Subcutaneous abdominal adipose tissue (tissue), 5 donors: Measurements from ENCODE around the gene TKTL1.

ENCODE experiments used
- H3K27ac ChIP-seq: one replicate; pipeline ENCODE4 v1.7.0; 2013; ENCODE audit warnings: low read depth, mild to moderate bottlenecking, inconsistent platforms, low read length, moderate library complexity
- H3K27me3 ChIP-seq, 5 donors: one replicate each; pipeline ENCODE4 v1.7.0; 2013; ENCODE audit warnings: low read length in 5 of 5, inconsistent platforms in 1 of 5; ENCODE audit not compliant: control insufficient read depth in 5 of 5, insufficient read depth in 4 of 5
- H3K36me3 ChIP-seq, 5 donors: one replicate each; pipeline ENCODE4 v1.7.0; 2013; ENCODE audit warnings: low read length in 5 of 5; ENCODE audit not compliant: control insufficient read depth in 5 of 5, insufficient read depth in 5 of 5
- H3K4me1 ChIP-seq, 5 donors: one replicate each; pipeline ENCODE4 v1.7.0; 2013; ENCODE audit warnings: low read length in 5 of 5, mild to moderate bottlenecking in 3 of 5, moderate library complexity in 1 of 5; ENCODE audit not compliant: control insufficient read depth in 5 of 5, insufficient read depth in 5 of 5
- H3K4me3 ChIP-seq, 5 donors: one replicate each; pipeline ENCODE4 v1.7.0; 2013; ENCODE audit warnings: low read length in 5 of 5, low read depth in 1 of 5
- H3K9ac ChIP-seq, 5 donors: one replicate each; pipeline ENCODE4 v1.7.0; 2013; ENCODE audit warnings: low read length in 5 of 5, mild to moderate bottlenecking in 4 of 5, moderate library complexity in 3 of 5
- H3K9me3 ChIP-seq, 5 donors: one replicate each; pipeline ENCODE4 v1.7.0; 2013; ENCODE audit warnings: low read length in 5 of 5; ENCODE audit not compliant: control insufficient read depth in 5 of 5
- donor health status: healthy.
- donor health status: healthy.
- donor health status: healthy.
- donor health status: healthy.
- donor health status: healthy.

TKTL1 gene

GRCh38 chrX:154351183-154352011, 55.8 kb downstream of the TKTL1 start:
- Histone ChIP-seq H3K27ac (no peak overlapping the region), H3K4me3 (no peak overlapping the region), H3K9me3 (no peaks in the 10 kb centered on the region), H3K27me3 (peaks cover 0 to 6% (median 0%) of the 10 kb centered on the region in 5 donors), H3K36me3 (peaks cover 0 to 83% (median 77%) of the 10 kb centered on the region in 5 donors), H3K4me1 (peaks cover 0 to 6% (median 5%) of the 10 kb centered on the region in 5 donors), H3K9ac (no peak overlapping the region)

- no peak overlapping the region for H3K27ac ChIP-seq
- no peak overlapping the region for H3K9ac ChIP-seq
- peaks cover 0 to 6% (median 0%) of the 10 kb centered on the region in 5 donors for H3K27me3 ChIP-seq
- peaks cover 0 to 6% (median 5%) of the 10 kb centered on the region in 5 donors for H3K4me1 ChIP-seq
- H3K36me3 ChIP-seq = peaks cover 0 to 89% (median 83%) of the 10 kb centered on the region in 5 donors
- no peak overlapping the region for H3K4me3 ChIP-seq
- H3K9me3 ChIP-seq = no peaks in the 10 kb centered on the region
These were observed 56.4 kb downstream of the TKTL1 start for GRCh38 chrX:154352012-154352401.

- Histone ChIP-seq H3K4me3 (no peak overlapping the region), H3K27me3 (peaks cover 0 to 6% (median 0%) of the 10 kb centered on the region in 5 donors), H3K9ac (no peak overlapping the region), H3K36me3 (peaks cover 0 to 94% (median 87%) of the 10 kb centered on the region in 5 donors), H3K4me1 (peaks cover 0 to 2% (median 2%) of the 10 kb centered on the region in 5 donors), H3K9me3 (peaks cover 0 to 3% (median 0%) of the 10 kb centered on the region in 5 donors), H3K27ac (no peak overlapping the region)
These were observed 56.9 kb downstream of the TKTL1 start for GRCh38 chrX:154352466-154352865.

DNA sequence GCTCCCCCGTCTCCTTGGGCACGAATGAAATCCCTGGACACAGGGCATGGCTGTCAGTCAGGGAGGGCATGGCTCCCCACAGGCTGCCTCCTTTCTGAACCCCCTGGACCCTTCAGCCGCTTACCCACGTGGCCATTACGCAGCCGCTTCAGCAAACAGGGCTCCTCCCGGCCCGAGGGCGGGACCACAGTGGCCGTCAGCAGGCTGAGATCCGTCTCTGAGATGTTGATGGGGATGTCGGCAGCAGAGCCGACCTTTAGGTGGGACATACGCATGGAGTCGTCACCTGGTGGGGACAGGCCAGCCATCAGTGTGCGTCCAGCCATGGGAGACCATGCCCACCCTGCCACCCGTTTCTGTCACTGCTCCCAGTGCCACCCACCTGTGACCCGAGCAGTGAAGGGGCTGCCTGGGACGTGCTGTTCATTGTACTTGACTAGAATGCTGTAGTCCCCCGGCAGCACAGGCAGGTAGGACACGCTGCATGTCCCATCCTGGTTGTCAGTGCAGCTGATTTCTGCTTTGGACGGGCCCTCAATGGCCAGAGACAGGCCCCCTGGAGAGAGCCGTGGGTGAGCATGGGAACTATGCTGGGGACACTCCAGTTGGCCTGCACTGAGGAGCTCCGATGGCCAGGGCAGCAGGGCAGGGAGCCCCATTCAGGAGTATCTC, 57.7 kb downstream of the TKTL1 start:
- Histone ChIP-seq H3K36me3 (peaks cover 0 to 100% (median 96%) of the 10 kb centered on the region in 5 donors), H3K9ac (no peak overlapping the region), H3K9me3 (peaks cover 0 to 5% (median 0%) of the 10 kb centered on the region in 5 donors), H3K4me1 (peaks cover 0 to 2% (median 0%) of the 10 kb centered on the region in 5 donors), H3K4me3 (no peak overlapping the region), H3K27me3 (peaks cover 0 to 6% (median 3%) of the 10 kb centered on the region in 5 donors), H3K27ac (no peak overlapping the region)

- H3K36me3 ChIP-seq = peaks cover 0 to 100% (median 99%) of the 10 kb centered on the region in 5 donors
- H3K4me1 ChIP-seq = no peaks in the 10 kb centered on the region
- H3K9me3 ChIP-seq = peaks cover 0 to 6% (median 0%) of the 10 kb centered on the region in 5 donors
- peaks cover 0 to 9% (median 5%) of the 10 kb centered on the region in 5 donors for H3K27me3 ChIP-seq
- no peak overlapping the region for H3K9ac ChIP-seq
- no peak overlapping the region for H3K4me3 ChIP-seq
- no peak overlapping the region for H3K27ac ChIP-seq
These were observed 58.4 kb downstream of the TKTL1 start for GRCh38 chrX:154354013-154354412.

DNA sequence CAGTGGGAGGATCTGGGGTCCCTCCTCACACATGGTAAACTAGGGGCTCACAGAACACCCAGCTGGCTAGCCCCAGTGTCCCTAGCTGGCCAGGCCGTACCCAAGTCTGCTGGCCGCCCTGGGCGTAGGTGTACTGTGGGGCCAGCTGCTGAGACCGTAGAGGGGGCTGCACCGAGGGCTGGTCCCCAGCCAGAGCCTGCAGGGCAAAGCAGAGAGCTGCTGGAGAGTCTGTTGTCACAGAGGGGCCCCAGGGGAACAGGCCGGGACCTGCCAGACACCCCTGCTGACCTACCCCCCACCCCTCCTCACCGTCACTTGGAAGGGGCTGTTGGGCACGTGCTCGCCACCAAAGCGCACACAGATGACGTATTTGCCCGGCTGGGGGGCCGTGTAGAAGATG, 58.9 kb downstream of the TKTL1 start:
- Histone ChIP-seq H3K27me3 (peaks cover 0 to 9% (median 5%) of the 10 kb centered on the region in 5 donors), H3K4me1 (no peaks in the 10 kb centered on the region), H3K4me3 (no peak overlapping the region), H3K36me3 (peaks cover 0 to 100% (median 99%) of the 10 kb centered on the region in 5 donors), H3K27ac (no peak overlapping the region), H3K9me3 (peaks cover 0 to 8% (median 0%) of the 10 kb centered on the region in 5 donors), H3K9ac (no peak overlapping the region)

GRCh38 chrX:154355094-154355775, 59.6 kb downstream of the TKTL1 start:
- Histone ChIP-seq H3K9ac (no peak overlapping the region), H3K27me3 (peaks cover 0 to 9% (median 5%) of the 10 kb centered on the region in 5 donors), H3K4me1 (no peaks in the 10 kb centered on the region), H3K4me3 (no peak overlapping the region), H3K36me3 (peaks cover 0 to 100% (median 99%) of the 10 kb centered on the region in 5 donors), H3K27ac (no peak overlapping the region), H3K9me3 (peaks cover 0 to 8% (median 0%) of the 10 kb centered on the region in 5 donors)

- H3K4me1 ChIP-seq = no peaks in the 10 kb centered on the region
- H3K36me3 ChIP-seq = peaks cover 0 to 100% (median 98%) of the 10 kb centered on the region in 5 donors
These were observed 60.2 kb downstream of the TKTL1 start for GRCh38 chrX:154355776-154356140.

GRCh38 chrX:154356596-154356995, 61.0 kb downstream of the TKTL1 start:
- H3K4me3 ChIP-seq = no peak overlapping the region
- peaks cover 0 to 8% (median 0%) of the 10 kb centered on the region in 5 donors for H3K9me3 ChIP-seq
- H3K9ac ChIP-seq = no peak overlapping the region
- H3K36me3 ChIP-seq = peaks cover 0 to 97% (median 96%) of the 10 kb centered on the region in 5 donors
- no peaks in the 10 kb centered on the region for H3K4me1 ChIP-seq
- peaks cover 0 to 13% (median 5%) of the 10 kb centered on the region in 5 donors for H3K27me3 ChIP-seq
- H3K27ac ChIP-seq = no peak overlapping the region

More at GRCh38 chrX:154355776-154356140, 60.2 kb downstream of the TKTL1 start:
- no peak overlapping the region for H3K9ac ChIP-seq
- no peak overlapping the region for H3K4me3 ChIP-seq
- peaks cover 0 to 8% (median 0%) of the 10 kb centered on the region in 5 donors for H3K9me3 ChIP-seq
- H3K27me3 ChIP-seq = peaks cover 0 to 9% (median 5%) of the 10 kb centered on the region in 5 donors
- H3K27ac ChIP-seq = no peak overlapping the region
